ENCODE measurements around the gene FAM151A. TPM values are rescaled to one million over a fixed set of nuclear protein-coding genes. Genes with fewer than 3 reads are reported as not detected.

The FAM151A gene
- total RNA-seq (1 to 10 TPM in 4 of 10 donors, under 1 TPM in 5, not detected in 1; 0.39 to 2.7 (median 0.94) TPM), polyA plus RNA-seq (1 to 10 TPM in 1 of 2 donors, under 1 TPM in 1; 0.64 to 2.9 TPM)
- long read RNA-seq, donor 1, partial matches to known transcripts, result 0 of 1 reads
- long read RNA-seq, donor 1, other reads (novel, unspliced or antisense), result 0 of 1 reads
- long read RNA-seq, donor 2, partial matches to known transcripts, result 1 of 8 reads
- long read RNA-seq, donor 2, other reads (novel, unspliced or antisense), result 3 of 8 reads
- long read RNA-seq, donor 3, partial matches to known transcripts, result 2 of 6 reads
- long read RNA-seq, donor 3, other reads (novel, unspliced or antisense), result 1 of 6 reads

- Histone ChIP-seq H3K9me3 (no peaks in the 10 kb centered on the region), H3K27me3 (peaks cover 0 to 5% (median 0%) of the 10 kb centered on the region in 7 donors), H3K27ac (peak within 1 kb of the TSS in 4 of 10 donors; percentile 31 to 62 (median 46)), H3K4me3 (no peak within 1 kb of the TSS), H3K4me1 (peaks cover 0 to 19% (median 0%) of the 10 kb centered on the region in 9 donors), H3K36me3 (no peaks in the 10 kb centered on the region)
- no peak for TF ChIP-seq CTCF (IDR thresholded peaks at IDR 0.05)
- peak in 1 of 2 donors; percentile 56 for DNase-seq
- peak; percentile 30 to 66 (median 56) for ATAC-seq
- 48 to 50% methylated on average over 18 of the region's 18 CpGs for WGBS, 2 donors
- intact Hi-C loops (cut with DNase I), result loop anchor here in 1 of 10 donors (2.0 kb wide), 1 partner anchor 19 kb away; no protein-coding TSS in a partner anchor
Observed at GRCh38 chr1:54623216-54624007, at the start of gene FAM151A. FAM151A (minus strand) TSS chr1:54623525; CDS start chr1:54623395, 130 bp downstream.

GRCh38 chr1:54671985-54672608 is 48.8 kb upstream of the FAM151A start:
- Histone ChIP-seq H3K4me3 (no peak overlapping the region), H3K9me3 (peaks cover 0 to 8% (median 0%) of the 10 kb centered on the region in 11 donors), H3K27ac (no peak overlapping the region), H3K36me3 (peaks cover 0 to 13% (median 0%) of the 10 kb centered on the region in 9 donors), H3K4me1 (no peaks in the 10 kb centered on the region), H3K27me3 (no peaks in the 10 kb centered on the region)
- 52 to 62% methylated on average over 6 of the region's 6 CpGs for WGBS, 2 donors
- intact Hi-C loops (cut with DNase I), result loop anchor here in 6 of 10 donors (5.0 to 10.0 kb wide), 3 partner anchors 133 to 143 kb away; partner anchors contain the start of gene TTC22 (in 1 of the 6)
- TF ChIP-seq CTCF (IDR thresholded peaks at IDR 0.05), result peak in 7 of 9 donors; percentile 46 to 80 (median 53)
- ATAC-seq (peak in 3 of 8 donors; percentile 12 to 51 (median 40)), DNase-seq (no peak)

GRCh38 chr1:54668567-54668966 is 45.2 kb upstream of the FAM151A start:
- Histone ChIP-seq H3K9me3 (peaks cover 0 to 8% (median 0%) of the 10 kb centered on the region in 11 donors), H3K4me1 (no peaks in the 10 kb centered on the region), H3K27me3 (no peaks in the 10 kb centered on the region), H3K27ac (no peak overlapping the region), H3K36me3 (peaks cover 0 to 14% (median 0%) of the 10 kb centered on the region in 9 donors), H3K4me3 (no peak overlapping the region)
- intact Hi-C loops (cut with DNase I), result no loop called here
- 77 to 93% methylated on average over 2 of the region's 2 CpGs for WGBS, 2 donors
- DNase-seq (no peak), ATAC-seq (no peak)
- no peak for TF ChIP-seq CTCF (IDR thresholded peaks at IDR 0.05)

GRCh38 chr1:54667797-54668196 is 44.5 kb upstream of the FAM151A start:
- no peak for TF ChIP-seq CTCF (IDR thresholded peaks at IDR 0.05)
- H3K27me3 ChIP-seq, result no peaks in the 10 kb centered on the region
- no peak for ATAC-seq
- intact Hi-C loops (cut with DNase I), result no loop called here
- H3K4me1 ChIP-seq, result no peaks in the 10 kb centered on the region
- DNase-seq, result no peak
- no peak overlapping the region for H3K27ac ChIP-seq
- 80 to 82% methylated on average over 2 of the region's 2 CpGs for WGBS, 2 donors
- H3K4me3 ChIP-seq, result no peak overlapping the region
- H3K36me3 ChIP-seq, result peaks cover 0 to 11% (median 0%) of the 10 kb centered on the region in 9 donors
- H3K9me3 ChIP-seq, result peaks cover 0 to 8% (median 0%) of the 10 kb centered on the region in 11 donors

All from heart right ventricle (tissue), 16 donors.